HUES6 (cell line): ENCODE measurements around the gene NOS1.
"Not testable (repeated sequence)": the region's sequence is repeated elsewhere in the genome, so short reads cannot be mapped to it uniquely, and the experiment has no call there.

Source experiments
- H3K27ac ChIP-seq: 2 replicates; pipeline ENCODE4 v1.7.0; 2013; ENCODE audit warnings: low read depth, mild to moderate bottlenecking, low read length, inconsistent platforms
- H3K27me3 ChIP-seq: 2 replicates; pipeline ENCODE4 v1.6.1; 2013; ENCODE audit warnings: low read length; ENCODE audit not compliant: control insufficient read depth, insufficient read depth
- H3K36me3 ChIP-seq: 2 replicates; pipeline ENCODE4 v1.6.1; 2013; ENCODE audit warnings: low read length; ENCODE audit not compliant: control insufficient read depth, insufficient read depth
- H3K4me1 ChIP-seq: 2 replicates; pipeline ENCODE4 v1.6.1; 2013; ENCODE audit warnings: low read length; ENCODE audit not compliant: control insufficient read depth, insufficient read depth
- H3K4me3 ChIP-seq: 2 replicates; pipeline ENCODE4 v1.5.1; 2013; ENCODE audit warnings: low read depth, low read length
- H3K9ac ChIP-seq: one replicate; pipeline ENCODE4 v1.6.1; 2013; ENCODE audit warnings: mild to moderate bottlenecking, low read length
- H3K9me3 ChIP-seq: 2 replicates; pipeline ENCODE4 v1.6.1; 2013; ENCODE audit warnings: low read depth, low read length; ENCODE audit not compliant: control insufficient read depth, insufficient read depth

The NOS1 gene

DNA sequence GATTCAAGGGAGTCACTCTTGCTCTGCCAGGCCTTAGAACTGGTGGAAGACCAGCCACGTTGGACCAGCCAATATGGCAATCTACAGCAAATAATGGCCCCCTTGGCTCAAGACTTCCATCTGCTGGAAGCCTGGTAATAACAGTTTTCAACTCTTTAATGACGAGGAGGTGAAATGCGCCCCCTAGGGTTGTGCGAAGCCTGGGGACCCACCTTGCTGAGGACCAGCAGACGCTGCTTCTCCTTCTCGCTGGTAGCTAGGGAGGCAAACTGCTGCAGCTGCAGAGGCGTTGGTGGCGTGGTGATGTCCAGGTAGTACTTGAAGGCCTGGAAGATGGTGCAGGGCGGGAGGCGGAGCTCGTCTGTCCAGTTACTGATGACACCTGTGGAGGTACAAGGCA, 129.7 kb downstream of the NOS1 start:
- Histone ChIP-seq H3K36me3 (no peaks in the 10 kb centered on the region), H3K9ac (no peak overlapping the region), H3K27ac (no peak overlapping the region), H3K27me3 (no peaks in the 10 kb centered on the region), H3K4me3 (no peak overlapping the region), H3K9me3 (no peaks in the 10 kb centered on the region), H3K4me1 (peaks cover 16% of the 10 kb centered on the region)

DNA sequence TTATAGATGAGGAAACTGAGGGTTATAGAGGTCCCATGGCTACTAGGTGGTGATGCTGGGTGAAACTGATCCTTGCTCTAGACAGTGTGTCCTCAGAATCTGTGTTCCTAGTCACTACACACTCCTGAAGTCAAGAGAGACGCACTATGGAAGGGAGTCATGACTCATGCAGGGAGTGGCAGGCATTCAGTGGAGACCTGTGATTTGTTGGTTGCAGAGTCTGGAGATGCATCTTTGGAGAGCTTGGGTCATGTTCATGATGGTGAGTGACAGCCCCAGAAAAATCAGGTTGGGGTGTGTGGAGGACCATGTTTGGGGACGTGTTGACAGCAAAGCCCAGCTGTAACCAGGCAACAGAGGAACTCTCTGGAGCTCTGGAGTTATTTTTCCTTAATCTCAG, 133.2 kb downstream of the NOS1 start:
- Histone ChIP-seq H3K36me3 (no peaks in the 10 kb centered on the region), H3K9ac (no peak overlapping the region), H3K9me3 (no peaks in the 10 kb centered on the region), H3K27ac (no peak overlapping the region), H3K4me1 (no peaks in the 10 kb centered on the region), H3K27me3 (no peaks in the 10 kb centered on the region), H3K4me3 (no peak overlapping the region)

DNA sequence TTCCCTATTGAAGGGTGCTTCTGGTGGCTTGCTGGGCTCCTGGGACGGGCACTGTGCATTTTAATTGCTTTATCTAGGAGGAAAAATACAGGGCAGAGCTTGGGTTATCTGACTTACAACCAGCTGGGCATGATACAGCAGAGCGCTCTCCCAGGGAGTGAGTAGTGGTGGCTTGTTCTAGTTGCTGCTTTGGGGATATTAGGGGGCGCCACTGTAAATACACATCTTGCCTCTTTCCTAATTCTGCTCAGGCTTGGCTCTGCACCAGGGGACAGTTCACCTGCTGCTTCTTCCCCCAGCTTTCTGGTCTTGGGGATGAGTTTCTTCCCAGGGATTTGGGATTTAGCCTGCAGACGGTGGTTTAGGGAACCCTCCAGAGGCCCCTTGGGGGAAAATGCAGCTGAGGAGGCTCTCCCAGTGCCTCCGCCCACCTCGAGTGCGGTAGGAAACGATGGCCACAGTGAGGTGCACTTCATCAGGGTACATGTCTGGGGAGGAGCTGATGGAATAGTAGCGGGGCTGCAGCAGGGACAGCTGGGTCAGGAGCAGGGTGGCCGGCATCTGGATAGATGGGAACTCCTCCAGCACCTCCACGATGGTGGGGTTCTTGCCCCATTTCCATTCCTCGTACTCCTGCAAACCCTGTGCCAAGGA, 134.3 kb downstream of the NOS1 start:
- Histone ChIP-seq H3K36me3 (no peaks in the 10 kb centered on the region), H3K9me3 (no peaks in the 10 kb centered on the region), H3K27me3 (no peaks in the 10 kb centered on the region), H3K9ac (no peak overlapping the region), H3K27ac (no peak overlapping the region), H3K4me1 (no peaks in the 10 kb centered on the region), H3K4me3 (no peak overlapping the region)

DNA sequence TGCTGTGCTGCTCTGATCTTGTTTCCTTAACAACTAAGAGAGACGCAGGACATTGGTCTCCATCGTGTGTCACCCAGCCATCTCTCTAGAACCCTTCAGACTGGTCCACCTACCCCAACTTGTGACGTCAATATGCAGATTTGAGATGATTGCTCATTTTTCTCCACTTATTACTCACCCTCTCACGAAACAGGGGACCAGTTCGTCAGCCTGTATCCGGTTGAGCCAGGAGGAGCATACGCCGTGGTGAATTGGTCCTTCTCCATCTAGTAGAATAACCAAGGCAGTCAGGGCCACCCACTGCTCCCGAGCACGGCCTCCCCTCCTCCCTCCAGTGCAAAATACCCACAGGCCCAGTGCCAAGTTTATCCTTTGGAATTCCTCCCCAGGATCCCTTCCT, 134.9 kb downstream of the NOS1 start:
- Histone ChIP-seq H3K27me3 (no peaks in the 10 kb centered on the region), H3K4me3 (no peak overlapping the region), H3K27ac (no peak overlapping the region), H3K9ac (no peak overlapping the region), H3K4me1 (no peaks in the 10 kb centered on the region), H3K9me3 (no peaks in the 10 kb centered on the region), H3K36me3 (no peaks in the 10 kb centered on the region)

DNA sequence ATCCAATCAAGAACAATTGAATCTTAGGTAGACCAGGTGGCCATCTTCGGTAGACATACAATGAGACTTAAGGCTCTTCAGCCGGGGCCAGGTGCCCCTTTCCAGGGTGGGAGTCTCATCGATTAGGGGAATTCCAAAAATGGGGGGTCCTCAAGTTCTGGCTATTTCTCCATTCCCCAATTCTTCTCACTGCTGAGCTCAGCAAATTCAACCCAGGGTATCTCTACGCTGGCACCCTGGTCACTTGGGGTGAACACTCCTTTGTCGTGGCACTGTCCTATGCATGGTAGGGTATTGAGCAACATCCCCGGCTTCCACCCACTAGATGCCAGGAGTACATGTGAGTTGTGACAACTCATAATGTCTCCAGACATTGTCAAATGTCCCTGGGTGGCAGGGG, 136.2 kb downstream of the NOS1 start:
- no peaks in the 10 kb centered on the region for H3K4me1 ChIP-seq
- H3K4me3 ChIP-seq, result no peak overlapping the region
- H3K27ac ChIP-seq, result no peak overlapping the region
- no peaks in the 10 kb centered on the region for H3K9me3 ChIP-seq
- H3K9ac ChIP-seq, result no peak overlapping the region
- no peaks in the 10 kb centered on the region for H3K27me3 ChIP-seq
- H3K36me3 ChIP-seq, result no peaks in the 10 kb centered on the region

DNA sequence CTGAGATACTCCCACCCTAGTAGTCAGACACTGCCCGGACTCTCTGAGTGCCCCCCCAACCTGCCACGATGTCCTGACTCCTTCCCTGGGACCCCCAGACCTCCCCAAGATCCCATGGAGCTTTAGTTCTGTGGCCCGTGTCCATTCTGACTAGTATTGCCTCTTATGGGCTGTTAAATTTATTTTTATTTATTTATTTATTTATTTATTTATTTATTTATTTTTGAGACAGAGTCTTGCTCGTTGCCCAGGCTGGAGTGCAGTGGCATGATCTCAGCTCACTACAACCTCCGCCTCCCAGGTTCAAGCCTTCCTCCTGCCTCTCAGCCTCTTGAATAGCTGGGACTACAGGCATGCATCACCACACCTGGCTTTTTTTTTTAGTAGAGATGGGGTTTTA, 140.5 kb downstream of the NOS1 start:
- H3K36me3 ChIP-seq, H3K27me3 ChIP-seq, H3K4me1 ChIP-seq, H3K4me3 ChIP-seq, H3K9ac ChIP-seq, H3K27ac ChIP-seq, H3K9me3 ChIP-seq: not testable (repeated sequence)

DNA sequence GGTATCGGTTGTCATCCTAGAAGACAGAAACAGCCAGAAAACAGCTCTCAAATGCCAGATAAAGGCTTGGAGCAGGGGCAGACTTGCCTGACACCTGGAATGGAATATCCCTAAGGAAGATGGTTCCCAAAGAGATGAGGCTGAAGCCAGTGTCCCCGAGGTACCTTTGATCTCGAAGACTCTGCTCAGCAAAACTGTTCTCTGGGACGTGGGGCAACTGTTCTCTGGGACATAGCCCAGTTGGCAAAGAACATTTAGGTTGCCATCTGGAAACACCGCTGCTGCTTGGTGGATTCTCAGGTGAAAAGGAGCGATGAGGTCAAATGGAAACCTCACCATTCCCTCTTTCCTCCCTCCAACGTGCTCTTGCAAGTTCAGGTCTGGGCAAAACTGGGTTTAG, 143.3 kb downstream of the NOS1 start:
- Histone ChIP-seq H3K9ac (no peak overlapping the region), H3K27me3 (peaks cover 4% of the 10 kb centered on the region; the same call in 1 of the 2 replicates), H3K27ac (no peak overlapping the region), H3K4me3 (no peak overlapping the region), H3K9me3 (no peaks in the 10 kb centered on the region), H3K4me1 (no peaks in the 10 kb centered on the region), H3K36me3 (no peaks in the 10 kb centered on the region)

DNA sequence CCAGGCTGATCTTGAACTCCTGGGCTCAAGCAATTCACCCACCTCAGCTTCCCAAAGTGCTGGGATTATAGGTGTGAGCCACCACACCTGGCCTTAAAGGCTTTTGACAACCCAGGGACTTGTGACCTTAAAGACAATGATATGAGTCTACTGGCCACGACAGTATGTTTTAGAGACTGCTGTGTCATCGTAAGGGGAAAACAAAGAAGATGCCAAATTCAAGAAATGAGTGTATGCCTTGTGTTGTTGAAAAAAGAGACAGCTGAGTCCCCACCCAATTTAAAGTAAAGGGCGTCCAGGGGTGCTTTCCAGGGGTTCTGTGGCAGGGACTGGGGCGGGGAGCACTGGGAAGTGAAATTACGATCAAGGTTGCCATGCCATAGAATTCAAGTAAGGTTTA, 144.7 kb downstream of the NOS1 start:
- no peaks in the 10 kb centered on the region for H3K36me3 ChIP-seq
- H3K4me1 ChIP-seq, result no peaks in the 10 kb centered on the region
- no peaks in the 10 kb centered on the region for H3K9me3 ChIP-seq
- no peak overlapping the region for H3K9ac ChIP-seq
- H3K4me3 ChIP-seq, result no peak overlapping the region
- H3K27me3 ChIP-seq, result peaks cover 4% of the 10 kb centered on the region; the same call in 1 of the 2 replicates
- H3K27ac ChIP-seq, result no peak overlapping the region

DNA sequence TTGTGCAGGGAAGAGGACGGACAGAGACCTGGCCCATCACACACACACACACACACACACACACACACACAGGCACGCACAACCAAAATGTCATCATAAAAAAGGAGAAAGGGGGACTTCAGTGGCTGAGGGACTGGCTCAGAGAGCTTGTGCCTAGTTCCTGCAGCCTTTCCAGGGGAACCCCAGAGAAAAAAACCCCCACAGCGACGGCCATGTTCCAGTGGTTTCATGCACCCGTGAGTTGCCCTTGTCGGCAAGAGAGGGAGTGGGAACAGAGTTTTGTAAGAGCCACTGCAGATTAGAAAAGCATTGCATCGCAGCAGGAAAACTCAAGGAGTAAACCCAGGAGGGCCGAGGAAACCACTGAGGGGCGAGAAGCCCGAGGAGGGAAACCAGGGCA, 146.6 kb downstream of the NOS1 start:
- no peaks in the 10 kb centered on the region for H3K9me3 ChIP-seq
- no peaks in the 10 kb centered on the region for H3K36me3 ChIP-seq
- H3K27me3 ChIP-seq, result peaks cover 4% of the 10 kb centered on the region; the same call in 1 of the 2 replicates
- no peaks in the 10 kb centered on the region for H3K4me1 ChIP-seq
- no peak overlapping the region for H3K27ac ChIP-seq
- no peak overlapping the region for H3K4me3 ChIP-seq
- H3K9ac ChIP-seq, result no peak overlapping the region

DNA sequence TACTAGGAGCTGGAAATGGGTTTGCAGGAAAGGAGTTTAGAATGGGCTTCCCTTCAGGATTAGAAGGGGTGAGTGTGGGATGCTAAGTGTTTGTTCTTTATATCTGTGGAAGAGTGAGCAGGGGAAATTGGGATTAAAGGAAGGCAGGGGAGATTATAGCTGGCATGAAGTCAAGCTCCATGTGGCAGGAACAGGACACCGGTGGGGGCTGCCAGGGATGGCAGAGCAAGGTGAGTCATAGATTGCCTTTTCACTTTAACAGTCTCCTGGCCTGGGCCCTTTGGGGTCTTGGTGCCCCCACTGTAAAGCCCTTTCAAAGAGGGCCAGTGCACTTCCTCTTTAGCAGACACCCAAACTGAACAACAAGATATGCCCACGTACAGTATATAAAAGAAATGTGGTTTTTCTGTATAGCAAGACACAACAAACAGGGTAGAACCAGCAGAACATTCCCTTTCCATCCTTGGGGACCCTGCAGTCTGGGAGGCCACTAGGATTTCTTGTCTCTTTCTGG, 148.1 kb downstream of the NOS1 start:
- Histone ChIP-seq H3K9ac (no peak overlapping the region), H3K27me3 (no peaks in the 10 kb centered on the region), H3K4me1 (peaks cover 1% of the 10 kb centered on the region; the same call in 1 of the 2 replicates), H3K4me3 (no peak overlapping the region), H3K27ac (no peak overlapping the region), H3K9me3 (no peaks in the 10 kb centered on the region), H3K36me3 (no peaks in the 10 kb centered on the region)

DNA sequence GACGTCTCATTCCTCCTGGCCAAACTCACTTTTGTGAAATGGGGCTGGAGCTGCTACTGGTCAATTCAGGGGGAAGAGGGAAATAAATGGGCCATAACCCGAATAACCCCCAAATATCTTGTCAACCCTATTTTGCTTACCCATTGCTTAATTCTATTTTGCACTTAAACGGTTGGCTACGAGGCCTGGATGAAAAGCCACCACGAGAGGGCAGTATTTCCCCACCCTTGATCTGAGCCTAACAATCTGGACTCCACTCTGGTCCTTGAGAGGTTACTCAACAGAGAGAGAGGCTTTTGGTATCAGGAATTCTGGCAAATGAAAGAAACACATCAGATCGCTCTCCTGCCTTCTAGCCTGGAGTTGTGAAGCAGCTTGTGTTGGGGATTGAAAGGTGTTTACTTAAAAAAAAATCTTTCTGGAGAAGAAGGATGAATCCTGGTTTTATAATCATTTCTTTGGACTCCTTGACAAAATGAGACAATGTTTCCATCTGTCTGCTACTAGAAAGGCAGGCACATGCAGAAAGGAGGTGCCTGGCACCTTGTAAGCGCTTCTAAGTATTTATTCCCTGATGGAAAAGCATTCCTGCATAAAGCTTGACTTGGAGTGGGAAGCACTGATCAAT, 148.7 kb downstream of the NOS1 start:
- H3K9ac ChIP-seq, result no peak overlapping the region
- no peaks in the 10 kb centered on the region for H3K9me3 ChIP-seq
- H3K27ac ChIP-seq, result no peak overlapping the region
- H3K36me3 ChIP-seq, result no peaks in the 10 kb centered on the region
- peaks cover 7% of the 10 kb centered on the region for H3K4me1 ChIP-seq
- no peaks in the 10 kb centered on the region for H3K27me3 ChIP-seq
- H3K4me3 ChIP-seq, result no peak overlapping the region
